GM12878 (cell line): ENCODE measurements around the gene INF2. TPM values are rescaled to one million over a fixed set of nuclear protein-coding genes. Genes with fewer than 3 reads are reported as not detected.

Experiments used
- ATF7 ChIP-seq: fragments of 450-650 bp; IDR thresholded peaks from 2 replicates; pipeline ENCODE4 v1.6.1; 2016; ENCODE audit warnings: low read depth, mild to moderate bottlenecking
- BRCA1 ChIP-seq: IDR thresholded peaks from 2 replicates; pipeline ENCODE4 v1.6.1; 2011; ENCODE audit warnings: low read depth, low read length, improper control_type of control experiment
- CBFB ChIP-seq: IDR thresholded peaks from 2 replicates; pipeline ENCODE4 v1.6.1; 2016; ENCODE audit warnings: antibody characterized with exemption, low read depth
- EP300 ChIP-seq, 2 experiments: fragments of 150-350 bp in 1 of 2; IDR thresholded peaks; 2 replicates each; pipeline ENCODE4 v1.6.1; 2011 to 2012; ENCODE audit warnings: low read depth in 2 of 2, low read length in 2 of 2, borderline replicate concordance in 1 of 2, improper control_type of control experiment in 1 of 2, inconsistent platforms in 1 of 2; ENCODE audit not compliant: control insufficient read depth in 1 of 2
- FOS ChIP-seq: IDR thresholded peaks from 3 replicates; pipeline ENCODE4 v1.6.1; 2011; ENCODE audit warnings: borderline replicate concordance; ENCODE audit not compliant: insufficient read length; ENCODE audit errors: extremely low read depth
- MEF2A ChIP-seq: IDR thresholded peaks from 2 replicates; pipeline ENCODE4 v1.6.1; 2011; ENCODE audit warnings: low read depth, mild to moderate bottlenecking, low read length, moderate library complexity; ENCODE audit not compliant: insufficient read depth
- NBN ChIP-seq: fragments of 450-650 bp; IDR thresholded peaks from 2 replicates; pipeline ENCODE4 v1.6.1; 2016
- NFIC ChIP-seq: IDR thresholded peaks from 2 replicates; pipeline ENCODE4 v1.6.1; 2012; ENCODE audit warnings: low read depth, mild to moderate bottlenecking, inconsistent platforms, low read length, moderate library complexity
- RAD21 ChIP-seq: IDR thresholded peaks from 2 replicates; pipeline ENCODE4 v1.6.1; 2011; ENCODE audit warnings: mild to moderate bottlenecking, low read depth, low read length, moderate library complexity; ENCODE audit not compliant: insufficient read depth
- RUNX3 ChIP-seq: IDR thresholded peaks from 2 replicates; pipeline ENCODE4 v1.6.1; 2012; ENCODE audit warnings: low read length, inconsistent platforms
- STAT1 ChIP-seq: fragments of 450-650 bp; conservative IDR thresholded peaks from 2 replicates; pipeline ENCODE4 v1.6.1; 2014; ENCODE audit warnings: antibody characterized with exemption, mild to moderate bottlenecking
- ZNF384 ChIP-seq: IDR thresholded peaks from 2 replicates; pipeline ENCODE4 v1.6.1; 2012; ENCODE audit warnings: low read depth, mild to moderate bottlenecking, low read length, improper control_type of control experiment, borderline replicate concordance
- polyA plus RNA-seq, 11 experiments: library from polyadenylated mRNA; depleted of rRNA in 4 of 11; unstranded in 6 of 11; stranded (reverse) in 5 of 11; fragments of >200 nt; fragmentation: Nextera tagmentation in 4 of 11; fragmentation: Illumina TruSeq in 1 of 11; extraction: Ambion mirVana in 4 of 11; extraction: Trizol in 1 of 11; gene quantifications; 1 replicate in 1 of 11; 2 replicates in 10 of 11; pipeline versions ENCODE4 v1.2.1 to v1.2.3, GENCODE V29; 2011 to 2016; ENCODE audit warnings: inconsistent platforms in 2 of 11, missing spikeins in 2 of 11, low read depth in 1 of 11
- total RNA-seq, 4 experiments: library from RNA; depleted of rRNA in 3 of 4; stranded (reverse); fragments of >200 nt in 3 of 4; fragmentation: Illumina TruSeq in 1 of 4; extraction: Trizol in 1 of 4; gene quantifications; 2 replicates each; pipeline versions ENCODE4 v1.2.1 to v1.2.3, GENCODE V29; 2013 to 2021
- TF ChIP-seq, protein P1 (sequence below): IDR thresholded peaks from 2 replicates; pipeline ENCODE4 v1.6.1; 2011; ENCODE audit warnings: low read depth, low read length, improper control_type of control experiment, borderline replicate concordance
- TF ChIP-seq, protein P2 (sequence below): fragments of 450-650 bp; IDR thresholded peaks from 2 replicates; pipeline ENCODE4 v1.6.1; 2014; ENCODE audit warnings: mild to moderate bottlenecking
- TF ChIP-seq, protein P3 (sequence below): fragments of 450-650 bp; IDR thresholded peaks from 2 replicates; pipeline ENCODE4 v1.6.1; 2017; ENCODE audit warnings: mild to moderate bottlenecking, moderate library complexity
- TF ChIP-seq, protein P4 (sequence below), 3 experiments: IDR thresholded peaks in 2 of 3; conservative IDR thresholded peaks in 1 of 3; 2 replicates each; pipeline ENCODE4 v1.5.1; 2011; ENCODE audit warnings: low read depth in 3 of 3, low read length in 3 of 3, mild to moderate bottlenecking in 3 of 3, control low read depth in 2 of 3, moderate library complexity in 2 of 3, inconsistent platforms in 1 of 3, mixed read lengths in 1 of 3; ENCODE audit not compliant: control insufficient read depth in 2 of 3, insufficient read depth in 1 of 3; ENCODE audit errors: extremely low read depth in 1 of 3
- TF ChIP-seq, protein P5 (sequence below): fragments of 450-650 bp; IDR thresholded peaks from 2 replicates; pipeline ENCODE4 v1.6.1; 2017; ENCODE audit warnings: mild to moderate bottlenecking, moderate library complexity

The INF2 gene
- total and polyA plus RNA-seq, 10 of the 15 experiments (the other 5 are each of a cell fraction or from before 2014, with no cell fraction given) = 0.72 to 43.2 (median 8.3) TPM

DNA sequence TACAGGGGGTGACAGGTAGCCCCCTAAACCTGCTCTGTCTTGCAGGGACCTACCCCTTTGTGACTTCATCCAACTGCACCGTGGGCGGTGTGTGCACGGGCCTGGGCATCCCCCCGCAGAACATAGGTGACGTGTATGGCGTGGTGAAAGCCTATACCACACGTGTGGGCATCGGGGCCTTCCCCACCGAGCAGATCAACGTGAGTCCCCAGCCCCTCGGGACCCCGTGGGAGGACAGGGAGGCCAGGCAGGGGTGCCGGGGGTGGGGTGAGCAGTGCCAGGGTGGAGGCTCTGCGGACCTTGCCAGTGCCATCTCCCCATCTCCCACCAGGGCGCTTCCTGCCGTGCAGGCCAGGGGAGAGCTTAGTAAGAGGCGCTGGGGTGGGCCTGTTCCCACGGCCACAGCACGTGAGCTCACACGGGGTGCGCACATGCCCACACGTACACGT, 52.4 kb downstream of the INF2 start (continued):
- no peak for TF ChIP-seq EP300 (IDR thresholded peaks at IDR 0.05; ENCODE audit: borderline replicate concordance in 1 of 2, control insufficient read depth in 1 of 2, low read depth in 2 of 2, low read length in 2 of 2)
- TF ChIP-seq, protein P1, sequence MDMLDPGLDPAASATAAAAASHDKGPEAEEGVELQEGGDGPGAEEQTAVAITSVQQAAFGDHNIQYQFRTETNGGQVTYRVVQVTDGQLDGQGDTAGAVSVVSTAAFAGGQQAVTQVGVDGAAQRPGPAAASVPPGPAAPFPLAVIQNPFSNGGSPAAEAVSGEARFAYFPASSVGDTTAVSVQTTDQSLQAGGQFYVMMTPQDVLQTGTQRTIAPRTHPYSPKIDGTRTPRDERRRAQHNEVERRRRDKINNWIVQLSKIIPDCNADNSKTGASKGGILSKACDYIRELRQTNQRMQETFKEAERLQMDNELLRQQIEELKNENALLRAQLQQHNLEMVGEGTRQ = no peak
- TF ChIP-seq, protein P2, sequence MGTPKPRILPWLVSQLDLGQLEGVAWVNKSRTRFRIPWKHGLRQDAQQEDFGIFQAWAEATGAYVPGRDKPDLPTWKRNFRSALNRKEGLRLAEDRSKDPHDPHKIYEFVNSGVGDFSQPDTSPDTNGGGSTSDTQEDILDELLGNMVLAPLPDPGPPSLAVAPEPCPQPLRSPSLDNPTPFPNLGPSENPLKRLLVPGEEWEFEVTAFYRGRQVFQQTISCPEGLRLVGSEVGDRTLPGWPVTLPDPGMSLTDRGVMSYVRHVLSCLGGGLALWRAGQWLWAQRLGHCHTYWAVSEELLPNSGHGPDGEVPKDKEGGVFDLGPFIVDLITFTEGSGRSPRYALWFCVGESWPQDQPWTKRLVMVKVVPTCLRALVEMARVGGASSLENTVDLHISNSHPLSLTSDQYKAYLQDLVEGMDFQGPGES = no peak
- no peak for TF ChIP-seq FOS
- TF ChIP-seq ZNF384 = no peak
- no peak for TF ChIP-seq NBN
- no peak for TF ChIP-seq RAD21
- TF ChIP-seq, protein P3, sequence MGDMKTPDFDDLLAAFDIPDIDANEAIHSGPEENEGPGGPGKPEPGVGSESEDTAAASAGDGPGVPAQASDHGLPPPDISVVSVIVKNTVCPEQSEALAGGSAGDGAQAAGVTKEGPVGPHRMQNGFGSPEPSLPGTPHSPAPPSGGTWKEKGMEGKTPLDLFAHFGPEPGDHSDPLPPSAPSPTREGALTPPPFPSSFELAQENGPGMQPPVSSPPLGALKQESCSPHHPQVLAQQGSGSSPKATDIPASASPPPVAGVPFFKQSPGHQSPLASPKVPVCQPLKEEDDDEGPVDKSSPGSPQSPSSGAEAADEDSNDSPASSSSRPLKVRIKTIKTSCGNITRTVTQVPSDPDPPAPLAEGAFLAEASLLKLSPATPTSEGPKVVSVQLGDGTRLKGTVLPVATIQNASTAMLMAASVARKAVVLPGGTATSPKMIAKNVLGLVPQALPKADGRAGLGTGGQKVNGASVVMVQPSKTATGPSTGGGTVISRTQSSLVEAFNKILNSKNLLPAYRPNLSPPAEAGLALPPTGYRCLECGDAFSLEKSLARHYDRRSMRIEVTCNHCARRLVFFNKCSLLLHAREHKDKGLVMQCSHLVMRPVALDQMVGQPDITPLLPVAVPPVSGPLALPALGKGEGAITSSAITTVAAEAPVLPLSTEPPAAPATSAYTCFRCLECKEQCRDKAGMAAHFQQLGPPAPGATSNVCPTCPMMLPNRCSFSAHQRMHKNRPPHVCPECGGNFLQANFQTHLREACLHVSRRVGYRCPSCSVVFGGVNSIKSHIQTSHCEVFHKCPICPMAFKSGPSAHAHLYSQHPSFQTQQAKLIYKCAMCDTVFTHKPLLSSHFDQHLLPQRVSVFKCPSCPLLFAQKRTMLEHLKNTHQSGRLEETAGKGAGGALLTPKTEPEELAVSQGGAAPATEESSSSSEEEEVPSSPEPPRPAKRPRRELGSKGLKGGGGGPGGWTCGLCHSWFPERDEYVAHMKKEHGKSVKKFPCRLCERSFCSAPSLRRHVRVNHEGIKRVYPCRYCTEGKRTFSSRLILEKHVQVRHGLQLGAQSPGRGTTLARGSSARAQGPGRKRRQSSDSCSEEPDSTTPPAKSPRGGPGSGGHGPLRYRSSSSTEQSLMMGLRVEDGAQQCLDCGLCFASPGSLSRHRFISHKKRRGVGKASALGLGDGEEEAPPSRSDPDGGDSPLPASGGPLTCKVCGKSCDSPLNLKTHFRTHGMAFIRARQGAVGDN = no peak
- TF ChIP-seq, protein P4, sequence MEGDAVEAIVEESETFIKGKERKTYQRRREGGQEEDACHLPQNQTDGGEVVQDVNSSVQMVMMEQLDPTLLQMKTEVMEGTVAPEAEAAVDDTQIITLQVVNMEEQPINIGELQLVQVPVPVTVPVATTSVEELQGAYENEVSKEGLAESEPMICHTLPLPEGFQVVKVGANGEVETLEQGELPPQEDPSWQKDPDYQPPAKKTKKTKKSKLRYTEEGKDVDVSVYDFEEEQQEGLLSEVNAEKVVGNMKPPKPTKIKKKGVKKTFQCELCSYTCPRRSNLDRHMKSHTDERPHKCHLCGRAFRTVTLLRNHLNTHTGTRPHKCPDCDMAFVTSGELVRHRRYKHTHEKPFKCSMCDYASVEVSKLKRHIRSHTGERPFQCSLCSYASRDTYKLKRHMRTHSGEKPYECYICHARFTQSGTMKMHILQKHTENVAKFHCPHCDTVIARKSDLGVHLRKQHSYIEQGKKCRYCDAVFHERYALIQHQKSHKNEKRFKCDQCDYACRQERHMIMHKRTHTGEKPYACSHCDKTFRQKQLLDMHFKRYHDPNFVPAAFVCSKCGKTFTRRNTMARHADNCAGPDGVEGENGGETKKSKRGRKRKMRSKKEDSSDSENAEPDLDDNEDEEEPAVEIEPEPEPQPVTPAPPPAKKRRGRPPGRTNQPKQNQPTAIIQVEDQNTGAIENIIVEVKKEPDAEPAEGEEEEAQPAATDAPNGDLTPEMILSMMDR (IDR thresholded peaks at IDR 0.05 in 2 of 3, conservative IDR thresholded peaks at IDR 0.05 in 1 of 3; ENCODE audit: control insufficient read depth in 2 of 3, extremely low read depth in 1 of 3, insufficient read depth in 1 of 3, low read depth in 3 of 3, low read length in 3 of 3) = no peak
- TF ChIP-seq BRCA1 = no peak
- no peak for TF ChIP-seq RUNX3
- TF ChIP-seq MEF2A = no peak
- TF ChIP-seq ATF7 = peak; percentile 23; the same call in 1 of the 2 replicates
- TF ChIP-seq NFIC = no peak
- TF ChIP-seq STAT1 = no peak
- TF ChIP-seq, protein P5, sequence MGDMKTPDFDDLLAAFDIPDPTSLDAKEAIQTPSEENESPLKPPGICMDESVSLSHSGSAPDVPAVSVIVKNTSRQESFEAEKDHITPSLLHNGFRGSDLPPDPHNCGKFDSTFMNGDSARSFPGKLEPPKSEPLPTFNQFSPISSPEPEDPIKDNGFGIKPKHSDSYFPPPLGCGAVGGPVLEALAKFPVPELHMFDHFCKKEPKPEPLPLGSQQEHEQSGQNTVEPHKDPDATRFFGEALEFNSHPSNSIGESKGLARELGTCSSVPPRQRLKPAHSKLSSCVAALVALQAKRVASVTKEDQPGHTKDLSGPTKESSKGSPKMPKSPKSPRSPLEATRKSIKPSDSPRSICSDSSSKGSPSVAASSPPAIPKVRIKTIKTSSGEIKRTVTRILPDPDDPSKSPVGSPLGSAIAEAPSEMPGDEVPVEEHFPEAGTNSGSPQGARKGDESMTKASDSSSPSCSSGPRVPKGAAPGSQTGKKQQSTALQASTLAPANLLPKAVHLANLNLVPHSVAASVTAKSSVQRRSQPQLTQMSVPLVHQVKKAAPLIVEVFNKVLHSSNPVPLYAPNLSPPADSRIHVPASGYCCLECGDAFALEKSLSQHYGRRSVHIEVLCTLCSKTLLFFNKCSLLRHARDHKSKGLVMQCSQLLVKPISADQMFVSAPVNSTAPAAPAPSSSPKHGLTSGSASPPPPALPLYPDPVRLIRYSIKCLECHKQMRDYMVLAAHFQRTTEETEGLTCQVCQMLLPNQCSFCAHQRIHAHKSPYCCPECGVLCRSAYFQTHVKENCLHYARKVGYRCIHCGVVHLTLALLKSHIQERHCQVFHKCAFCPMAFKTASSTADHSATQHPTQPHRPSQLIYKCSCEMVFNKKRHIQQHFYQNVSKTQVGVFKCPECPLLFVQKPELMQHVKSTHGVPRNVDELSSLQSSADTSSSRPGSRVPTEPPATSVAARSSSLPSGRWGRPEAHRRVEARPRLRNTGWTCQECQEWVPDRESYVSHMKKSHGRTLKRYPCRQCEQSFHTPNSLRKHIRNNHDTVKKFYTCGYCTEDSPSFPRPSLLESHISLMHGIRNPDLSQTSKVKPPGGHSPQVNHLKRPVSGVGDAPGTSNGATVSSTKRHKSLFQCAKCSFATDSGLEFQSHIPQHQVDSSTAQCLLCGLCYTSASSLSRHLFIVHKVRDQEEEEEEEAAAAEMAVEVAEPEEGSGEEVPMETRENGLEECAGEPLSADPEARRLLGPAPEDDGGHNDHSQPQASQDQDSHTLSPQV = no peak
- no peak for TF ChIP-seq CBFB
